PC-3 (cell line): ENCODE data around the gene FAM171A1.

Experiments
- CTCF ChIP-seq: fragments of 300-600 bp; sonication (generic); conservative IDR thresholded peaks from 2 replicates; pipeline ENCODE4 v1.5.1; 2017; ENCODE audit warnings: antibody characterized with exemption, low read depth, mild to moderate bottlenecking, low read length
- EZH2 ChIP-seq: fragments of 300-600 bp; sonication (generic); IDR thresholded peaks from one replicate; pipeline ENCODE4 v1.6.1; 2017; ENCODE audit warnings: antibody characterized with exemption, mild to moderate bottlenecking, low read length; ENCODE audit not compliant: unreplicated experiment

GRCh38 chr10:15244635-15245197 is 126.4 kb downstream of the FAM171A1 start:
- TF ChIP-seq CTCF (no peak), EZH2 (no peak)
